NCI-H2227 treated with DMSO at 0.1 percent for 48 hours (cell line): ENCODE data around the gene ERFE.
A peak's percentile ranks its signal among the peaks of the same experiment; 100 is the strongest.
"Not testable (repeated sequence)": the region's sequence is repeated elsewhere in the genome, so short reads cannot be mapped to it uniquely, and the experiment has no call there.

Source experiments
- DNase-seq: peaks from one replicate; lab custom pipeline; 2025; lab: John Stamatoyannopoulos, UW

The ERFE gene

DNA sequence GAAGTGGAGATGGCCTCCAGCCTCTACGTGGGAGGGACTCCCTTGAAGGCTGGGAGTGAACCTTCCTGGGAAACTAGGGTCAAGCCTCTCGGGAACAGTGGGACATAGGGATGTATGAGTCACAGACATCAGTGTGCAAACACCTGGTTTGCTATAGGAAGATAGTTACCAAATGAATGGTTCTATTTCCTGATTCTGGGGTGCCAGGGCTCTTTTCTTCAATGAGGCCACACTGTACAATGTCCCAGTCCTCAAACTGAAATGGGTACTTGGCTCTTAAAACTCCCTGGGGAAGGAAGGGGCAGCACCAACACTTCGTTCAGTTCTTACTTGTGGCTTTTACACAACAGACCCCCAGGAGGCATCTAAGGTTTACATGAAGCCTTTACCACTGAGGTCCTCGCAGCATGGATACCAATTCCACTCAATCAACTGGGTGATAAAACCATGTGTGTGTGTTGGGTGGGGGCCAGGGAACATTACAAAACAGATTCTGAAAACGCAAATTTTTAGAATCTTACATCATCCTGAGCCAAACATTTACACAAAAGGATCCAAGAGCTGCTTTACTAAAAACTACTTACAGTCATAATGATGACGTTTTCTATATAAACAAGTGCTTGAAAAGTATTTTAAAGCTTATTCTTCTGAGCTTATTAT, 10.4 kb downstream of the ERFE start:
- no peak for DNase-seq

DNA sequence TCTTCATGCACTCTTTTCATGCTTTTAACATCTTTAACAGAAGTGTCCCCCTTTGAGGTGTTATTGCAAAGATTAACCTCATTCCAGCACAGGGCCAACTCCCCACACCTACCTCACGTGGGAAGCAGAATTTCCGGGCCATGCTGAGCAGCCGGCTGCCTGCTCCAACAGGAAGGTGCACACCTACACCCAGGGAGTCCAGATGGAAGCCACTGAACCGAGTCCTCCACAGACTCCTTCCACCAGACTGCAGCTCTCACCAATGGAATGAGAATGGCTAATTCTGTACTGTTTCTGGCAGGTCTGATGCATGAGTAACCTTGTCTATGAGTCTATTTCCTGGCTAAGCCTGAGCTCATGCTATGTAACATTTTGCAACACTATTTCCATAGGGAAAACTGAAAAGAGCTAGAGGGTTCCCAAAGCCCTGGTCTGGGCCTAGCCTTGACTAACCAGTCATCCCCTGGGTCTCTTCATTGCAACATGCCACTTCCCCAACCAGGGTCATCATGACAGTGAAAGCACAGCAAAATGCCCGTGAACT, 11.0 kb downstream of the ERFE start:
- DNase-seq, result no peak

DNA sequence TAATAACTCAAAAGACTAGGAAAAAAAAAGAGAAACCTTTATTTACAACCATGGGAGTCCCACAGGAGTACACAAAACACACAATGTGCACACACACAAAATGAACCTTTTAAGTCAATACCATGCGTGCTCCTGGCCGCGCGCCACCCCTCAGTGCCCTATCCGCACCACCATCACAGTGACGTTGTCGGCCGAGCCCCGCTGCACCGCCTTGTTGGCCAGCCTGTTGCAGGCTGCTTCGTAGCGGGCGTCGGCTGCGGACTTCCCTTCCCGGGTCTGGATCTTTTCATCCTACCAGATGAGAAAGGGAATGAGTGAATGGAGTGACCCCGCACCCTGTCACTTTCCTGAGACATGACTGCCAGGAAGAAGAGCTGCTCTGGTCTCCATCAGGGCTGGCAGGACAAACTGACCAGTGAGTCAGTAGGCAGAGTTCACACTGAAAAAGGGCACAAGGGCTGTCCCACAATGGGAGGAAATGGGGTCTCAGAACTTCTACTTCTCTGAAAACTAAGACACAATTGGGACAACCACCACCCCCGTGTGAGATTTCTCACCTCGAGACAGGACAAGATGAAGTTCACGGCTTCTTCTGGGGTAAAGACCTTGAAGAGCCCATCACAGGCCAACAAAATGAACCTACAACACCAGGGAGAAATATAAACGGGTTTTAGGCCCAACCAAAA, 11.8 kb downstream of the ERFE start:
- DNase-seq, result no peak

DNA sequence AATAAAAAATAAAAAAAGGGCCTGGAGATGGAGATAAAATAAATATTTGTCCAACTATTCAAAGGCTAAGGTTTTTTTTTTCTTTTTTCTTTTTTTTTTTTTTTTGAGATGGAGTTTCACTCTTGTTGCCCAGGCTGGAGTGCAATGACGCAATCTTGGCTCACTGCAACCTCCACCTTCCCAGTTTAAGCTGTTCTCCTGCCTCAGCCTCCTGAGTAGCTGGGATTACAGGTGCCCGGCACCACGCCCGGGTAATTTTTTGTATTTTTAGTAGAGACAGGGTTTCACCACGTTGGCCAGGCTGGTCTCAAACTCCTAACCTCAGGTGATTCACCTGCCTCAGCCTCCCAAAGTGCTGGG, 12.3 kb downstream of the ERFE start:
- DNase-seq, result not testable (repeated sequence)

DNA sequence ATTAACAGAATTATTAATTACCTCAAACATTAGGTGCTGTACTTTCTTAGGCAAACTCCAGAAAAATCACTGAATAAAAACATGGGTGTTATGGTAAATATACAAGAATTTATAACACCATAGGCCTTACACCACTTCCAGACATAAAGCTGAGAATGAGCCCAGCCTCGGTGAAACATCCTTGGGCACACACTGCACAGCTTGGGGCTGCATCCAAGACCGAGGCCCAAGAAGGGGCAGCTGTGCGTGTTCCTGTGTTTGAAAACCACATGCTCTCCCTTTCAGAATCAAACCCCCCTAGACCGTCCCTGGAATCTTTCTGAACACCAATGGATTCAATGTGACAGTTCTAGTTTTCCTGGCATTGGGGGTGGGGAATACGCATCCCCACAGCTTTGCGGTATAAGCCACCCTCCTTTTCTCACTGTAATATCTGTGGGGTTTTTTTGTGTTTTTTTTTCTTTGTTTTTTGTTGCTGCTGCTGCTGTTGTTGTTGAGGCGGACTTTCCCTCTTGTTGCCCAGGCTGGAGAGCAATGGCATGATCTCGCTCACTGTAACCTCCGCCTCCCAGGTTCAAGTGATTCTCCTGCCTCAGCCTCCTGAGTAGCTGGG, 12.9 kb downstream of the ERFE start:
- DNase-seq, result no peak

DNA sequence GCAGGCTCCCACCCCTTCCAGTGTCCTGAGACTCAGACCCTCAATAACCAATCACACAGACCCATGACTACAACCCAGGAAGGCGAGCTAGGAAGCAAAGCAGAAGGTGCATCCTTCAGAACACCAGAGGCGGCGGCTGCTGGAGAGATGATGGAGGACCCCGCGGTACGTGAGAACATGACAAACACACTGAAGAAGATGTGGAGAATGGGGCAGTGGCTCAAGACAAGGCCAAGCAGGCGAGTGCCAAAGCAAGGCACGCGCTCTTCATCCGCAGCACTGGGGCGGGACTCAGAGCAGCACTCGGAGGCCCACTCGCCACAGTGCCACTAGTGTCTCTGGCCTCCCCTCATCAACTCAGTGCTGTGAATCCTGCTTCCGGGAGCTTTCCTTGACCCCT, 13.7 kb downstream of the ERFE start:
- no peak for DNase-seq

DNA sequence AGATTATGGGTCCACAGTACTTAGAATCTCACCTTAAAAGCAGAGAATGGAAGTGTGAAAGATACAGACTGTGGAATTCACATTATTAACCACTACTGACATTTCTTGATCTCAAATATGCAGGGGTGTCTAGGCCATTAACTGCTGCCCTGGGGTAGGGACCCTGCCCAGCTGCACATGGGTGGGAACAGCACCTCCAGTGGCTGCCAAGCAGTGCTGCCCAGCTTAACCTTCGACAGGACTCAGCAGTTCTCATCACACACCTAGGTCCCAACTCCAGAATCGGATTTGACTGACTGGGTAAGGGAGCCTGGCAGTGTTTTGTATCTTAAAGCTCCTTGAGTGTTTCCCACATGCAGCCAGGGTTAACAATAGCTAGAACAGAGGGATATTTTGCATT, 14.9 kb downstream of the ERFE start:
- DNase-seq, result no peak

DNA sequence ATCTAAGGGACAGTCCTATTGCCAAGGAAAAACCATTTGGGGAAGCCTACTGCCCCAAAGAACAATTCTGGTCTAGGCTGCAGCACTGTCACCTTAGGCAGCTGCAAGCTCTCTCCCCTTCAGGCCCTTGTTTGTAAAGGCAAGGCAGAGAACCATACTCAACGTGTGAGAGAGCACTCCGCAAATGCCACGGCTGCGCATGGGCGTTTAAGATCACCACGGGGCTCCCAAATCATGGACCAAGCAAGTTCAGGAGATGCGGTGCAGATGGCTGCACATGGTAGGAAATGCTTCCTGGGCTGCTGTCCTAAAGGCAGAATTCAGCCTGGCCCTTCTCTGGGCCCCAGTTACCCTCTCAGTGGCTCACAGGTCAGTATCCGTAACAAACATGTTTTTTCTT, 15.5 kb downstream of the ERFE start:
- no peak for DNase-seq

DNA sequence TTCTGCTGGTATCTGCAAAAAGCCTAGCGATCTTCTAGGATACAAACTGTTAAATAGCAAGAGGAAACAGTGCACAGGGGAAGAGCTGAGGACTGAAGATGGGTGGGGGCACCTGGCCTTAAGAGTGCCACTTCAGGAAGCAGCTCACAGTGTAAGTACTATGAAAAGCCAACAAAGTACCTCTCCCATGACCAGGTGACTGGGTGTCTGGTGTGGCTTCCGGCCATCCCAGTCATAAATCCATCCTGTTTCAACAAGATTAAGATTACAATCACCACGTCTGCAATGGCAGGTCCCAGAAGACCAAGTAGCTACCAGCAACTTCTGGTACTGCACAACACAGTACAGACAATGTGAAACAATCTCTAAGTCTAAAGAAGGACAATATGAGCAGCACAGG, 15.9 kb downstream of the ERFE start:
- DNase-seq, result no peak

DNA sequence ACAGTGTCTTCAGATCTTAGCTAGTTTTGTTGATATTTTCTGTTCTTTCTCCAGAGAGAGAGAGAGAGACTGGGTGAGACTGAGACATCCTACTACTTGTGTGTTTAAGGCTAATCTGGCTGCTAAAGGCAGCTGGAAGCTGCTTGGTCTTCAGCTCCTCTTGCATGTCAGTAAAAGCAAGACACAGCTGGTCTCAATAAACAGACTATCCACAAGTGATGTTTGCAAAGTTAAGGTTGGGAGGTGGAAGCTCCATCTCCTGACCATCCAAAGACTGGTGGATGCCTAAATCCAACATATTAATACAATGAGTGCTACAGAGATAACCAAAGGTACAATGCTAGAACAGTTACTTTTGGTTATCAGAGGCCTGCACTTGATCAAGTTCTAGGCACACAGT, 17.8 kb downstream of the ERFE start:
- no peak for DNase-seq

DNA sequence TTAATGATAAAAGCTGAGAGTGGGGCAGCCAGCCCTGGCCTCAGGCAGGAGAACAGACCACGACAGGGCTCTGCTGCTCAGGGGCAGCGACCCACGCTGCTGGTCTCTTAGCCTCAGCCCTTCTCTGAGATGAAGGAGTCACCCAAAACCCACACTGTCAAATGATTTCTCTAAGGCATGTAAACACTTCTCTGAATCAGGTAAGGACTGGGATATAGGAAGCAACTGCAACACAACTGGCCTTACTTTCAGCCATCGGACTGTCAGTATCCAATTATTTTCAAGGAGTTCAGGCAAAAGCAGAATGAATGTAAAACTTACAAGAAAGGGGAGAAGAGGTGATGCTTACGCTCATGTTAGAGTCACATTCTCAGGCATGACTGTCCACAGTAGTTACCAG, 21.8 kb downstream of the ERFE start:
- no peak for DNase-seq

DNA sequence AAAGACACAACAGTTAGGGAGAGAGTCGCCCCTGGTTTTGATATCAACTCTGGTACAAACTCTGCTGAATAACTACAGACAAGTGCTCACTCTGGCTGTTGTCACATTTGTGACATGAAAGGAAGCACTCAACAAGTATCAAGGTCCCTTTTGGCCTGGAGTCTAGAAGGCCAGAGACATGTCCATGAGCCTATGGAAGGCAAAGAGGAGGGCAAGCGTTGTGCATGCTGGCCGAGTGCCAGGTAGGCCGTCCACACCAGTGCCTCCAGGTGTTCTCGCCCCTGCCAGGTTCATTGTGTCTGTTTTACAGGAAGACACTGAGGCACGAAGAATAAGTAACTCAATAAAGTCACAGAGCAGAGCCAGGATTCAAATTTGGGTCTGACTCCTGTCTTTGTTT, 23.6 kb downstream of the ERFE start:
- no peak for DNase-seq

DNA sequence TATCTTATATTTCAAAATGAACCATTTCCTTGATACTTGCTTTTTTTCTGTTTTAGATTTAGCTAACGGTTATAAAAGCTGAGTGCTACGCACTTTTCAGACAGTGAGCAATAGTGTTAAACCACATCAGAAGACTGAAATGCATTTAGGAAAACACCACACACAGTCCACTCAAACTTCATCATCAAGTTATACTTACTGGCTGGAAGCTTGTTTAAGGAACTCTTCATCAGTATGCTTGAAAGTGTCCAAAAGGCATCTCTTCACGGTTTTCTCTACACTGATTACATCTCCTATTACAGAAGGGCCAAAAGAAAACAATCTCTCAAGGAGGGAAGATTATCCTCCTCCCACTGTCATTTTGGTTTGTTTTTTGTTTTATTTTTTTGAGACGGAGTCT, 25.1 kb downstream of the ERFE start:
- no peak for DNase-seq

DNA sequence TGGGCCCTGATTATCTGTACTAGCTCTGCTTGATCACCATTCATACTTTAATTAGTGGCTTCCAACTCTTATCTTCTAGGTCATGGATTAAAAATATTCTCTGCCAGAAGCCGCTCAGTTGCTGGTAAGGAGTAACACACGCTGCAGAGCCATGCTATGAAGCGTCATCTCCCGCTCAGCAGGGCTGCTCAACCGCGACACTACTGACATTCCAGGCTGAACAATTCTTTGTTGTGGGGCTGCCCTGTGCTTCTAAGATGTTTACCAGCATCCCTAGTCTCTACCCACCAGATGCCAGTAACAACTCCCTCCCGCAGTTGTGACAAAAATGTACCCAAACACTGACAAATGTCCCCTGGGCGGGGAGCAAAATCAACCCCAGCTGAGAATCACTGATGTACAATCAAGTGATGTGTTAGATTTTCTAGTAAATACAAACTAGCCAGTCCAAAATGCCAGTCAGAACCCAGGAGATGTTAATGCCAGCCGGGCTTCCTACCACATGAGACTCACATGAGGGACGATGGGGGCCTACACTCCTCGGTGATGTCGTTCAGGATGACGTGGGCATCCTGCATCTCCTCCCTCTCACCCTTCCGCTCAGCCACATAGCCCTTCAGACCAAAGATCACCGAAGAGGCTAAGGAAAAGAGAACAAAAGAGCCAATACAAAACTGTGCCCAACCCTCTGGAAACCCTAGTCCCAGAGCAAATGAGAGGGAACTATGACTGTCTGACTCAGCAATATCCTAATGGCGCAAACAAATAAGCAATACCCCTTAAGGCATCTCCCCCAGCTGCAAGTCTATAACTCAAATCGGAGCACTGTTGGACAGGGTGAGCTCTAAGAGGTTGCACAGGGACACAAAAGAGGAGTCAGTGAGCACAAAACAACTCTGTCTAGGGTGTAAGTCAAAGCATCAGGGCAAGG, 29.1 kb downstream of the ERFE start:
- DNase-seq, result no peak

DNA sequence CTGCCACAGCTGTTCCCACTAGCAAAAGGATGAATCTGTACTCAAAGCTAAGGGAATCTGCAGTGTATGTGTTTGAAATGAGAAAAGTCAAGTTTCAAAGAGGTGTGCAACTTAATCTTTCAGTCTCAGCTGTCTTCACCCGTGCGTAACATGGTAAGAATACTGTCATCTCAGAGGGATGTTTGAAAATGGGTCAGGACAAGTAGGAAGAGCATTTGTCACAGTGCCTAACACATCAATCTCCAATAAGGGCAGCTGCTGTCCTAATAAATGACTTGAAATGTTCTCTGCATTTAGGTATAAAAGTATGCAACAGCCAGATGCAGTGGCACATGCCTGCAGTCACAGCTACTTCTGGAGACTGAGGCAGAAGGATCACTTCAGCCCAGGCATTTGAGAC, 31.7 kb downstream of the ERFE start:
- no peak for DNase-seq

DNA sequence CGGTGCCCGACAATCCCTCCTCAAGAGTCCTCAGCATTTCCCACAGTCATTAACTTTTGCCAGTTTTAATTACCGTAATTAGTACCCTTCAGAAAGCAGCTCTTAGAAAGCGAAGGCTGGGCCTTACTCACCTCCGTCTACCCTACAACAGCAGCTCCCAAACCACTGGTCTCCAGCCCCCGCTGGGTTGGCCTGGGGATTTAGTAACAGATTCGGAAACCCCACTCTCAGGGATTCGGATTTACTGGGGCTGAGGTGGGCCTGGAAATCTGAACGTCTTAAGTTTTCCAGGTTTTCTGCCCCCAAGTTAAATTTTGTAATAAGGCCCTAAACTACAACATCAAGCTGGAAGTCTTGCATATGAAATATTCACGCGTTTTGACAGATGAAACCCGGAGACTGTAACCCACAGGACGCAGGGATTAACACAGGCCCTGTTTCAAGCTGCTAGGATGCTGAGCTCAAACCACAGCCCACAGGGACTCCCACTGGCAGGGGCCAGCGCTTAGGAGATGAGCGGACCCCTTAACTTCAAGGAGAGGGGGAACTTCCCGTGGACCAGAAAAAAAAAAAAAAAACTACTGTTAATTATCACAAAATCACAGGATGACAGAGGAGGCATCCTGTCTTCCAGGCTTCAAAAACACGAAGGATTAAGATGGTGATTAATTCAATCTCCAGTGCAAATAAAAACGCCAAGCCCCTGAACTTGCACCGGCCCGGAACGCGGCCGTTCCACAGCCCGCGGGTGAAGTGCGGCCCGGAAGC, 43.7 kb downstream of the ERFE start:
- no peak for DNase-seq

DNA sequence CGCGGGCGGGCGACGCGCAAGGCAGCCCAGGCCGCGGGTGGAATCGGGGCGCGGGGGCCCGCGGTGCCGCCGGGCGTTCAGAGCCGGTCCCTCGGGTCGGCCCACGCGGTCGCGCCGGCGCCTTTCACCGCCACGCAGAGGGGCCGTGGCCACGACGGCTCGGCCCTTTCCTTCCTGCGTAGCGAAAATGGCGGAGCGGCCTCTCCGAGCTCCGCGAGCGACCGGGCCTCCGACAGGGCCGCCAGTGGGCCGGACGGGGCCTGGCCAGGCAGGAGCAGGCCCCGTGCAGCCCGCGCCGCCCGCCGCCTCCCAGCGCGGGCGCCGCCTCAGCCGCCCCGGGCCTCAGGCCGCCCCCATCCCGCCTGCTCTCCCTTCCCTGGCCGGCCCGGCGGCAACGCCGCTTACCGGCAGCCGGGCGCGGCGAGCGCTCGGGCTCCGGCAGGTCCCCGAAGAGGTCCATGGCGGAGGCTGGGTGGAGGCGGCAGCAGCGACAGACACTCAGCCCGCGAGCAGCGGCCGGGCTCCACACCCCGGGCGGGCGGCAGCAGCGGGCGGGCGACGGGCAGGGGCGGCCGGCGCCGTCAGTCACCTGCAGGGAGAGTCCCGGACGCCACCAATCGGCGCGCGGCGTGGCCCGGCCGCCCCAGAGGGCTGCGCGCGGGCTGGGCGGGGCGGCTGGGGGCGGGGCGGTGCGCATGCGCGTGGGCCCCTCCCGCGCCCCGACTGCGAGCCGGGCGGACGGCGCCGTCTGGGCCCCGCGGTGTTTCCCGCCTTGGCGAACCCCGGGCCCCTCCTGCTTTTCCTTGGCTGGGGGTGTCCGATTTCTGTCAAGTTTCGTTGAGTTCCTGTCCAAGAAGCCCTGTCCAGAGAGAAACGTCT, 44.6 kb downstream of the ERFE start, which contains the start of gene ILKAP:
TSS of gene ILKAP (minus strand) at position 602 of the 879 bp plus-strand sequence. CDS start at position 460, 142 bp downstream.
- DNase-seq, result peak; percentile 84

DNA sequence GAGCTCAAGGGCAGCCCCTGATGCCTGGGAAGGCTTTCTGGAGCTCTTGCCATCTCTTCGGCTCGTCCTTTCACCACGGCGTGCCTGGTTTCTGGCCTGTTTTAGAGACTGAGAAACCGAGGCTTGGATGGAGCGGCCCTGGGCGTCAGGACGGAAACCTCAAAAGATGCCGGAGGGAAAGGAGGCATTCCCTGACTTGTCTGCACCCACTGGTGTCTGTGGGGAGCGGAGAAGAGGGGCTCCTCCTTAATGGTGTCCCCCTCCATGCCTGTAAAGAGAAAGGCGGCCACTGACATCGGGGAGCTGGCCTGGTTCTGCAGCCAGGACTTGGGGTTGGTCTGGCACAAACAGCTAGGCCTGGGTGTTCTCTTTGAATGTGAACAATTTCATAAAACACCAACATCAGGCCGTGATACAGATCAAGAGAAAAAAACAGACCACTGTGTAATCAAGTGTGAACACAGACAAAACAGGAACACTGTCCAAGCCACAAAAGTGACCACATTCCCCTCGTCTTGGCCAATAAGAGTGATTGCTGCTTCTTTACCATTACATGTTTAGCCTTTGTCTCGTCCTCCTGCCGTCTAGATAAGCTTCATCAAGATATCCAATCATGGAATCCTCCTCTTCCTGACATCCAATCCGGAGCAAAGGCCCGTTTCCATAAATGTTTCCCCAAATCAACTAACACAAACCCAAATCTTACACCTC, 45.4 kb downstream of the ERFE start:
- DNase-seq, result no peak

DNA sequence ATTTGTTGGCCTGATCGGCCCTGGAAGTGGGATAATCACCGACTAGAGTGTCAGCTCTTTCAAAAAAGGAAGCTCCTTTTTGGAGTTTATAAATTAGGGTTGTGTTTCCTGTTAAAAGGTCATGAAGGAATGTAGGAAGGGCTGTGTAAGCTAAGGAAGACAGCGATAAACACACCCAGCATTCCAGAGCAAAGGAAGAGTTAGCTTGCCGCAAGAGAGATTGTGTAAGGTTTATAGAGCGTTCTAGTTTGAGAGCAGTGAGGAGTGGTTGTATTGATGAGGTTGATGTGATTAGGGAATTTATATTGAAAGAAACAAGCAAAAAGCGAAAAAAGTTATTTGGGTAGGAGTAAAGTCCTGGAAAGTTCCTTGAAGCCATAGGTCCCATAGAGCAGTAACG, 48.2 kb downstream of the ERFE start:
- no peak for DNase-seq
